Retinal pigment epithelial cell (primary cell): ENCODE data around the gene MRGPRX3.

Experiments used
- DNase-seq: peaks from one replicate; pipeline ENCODE4 v3.0.0-alpha.2; 2010; ENCODE audit warnings: low read depth
- H3K4me3 ChIP-seq: 2 replicates; pipeline ENCODE4 v1.5.1; 2011; ENCODE audit warnings: mild to moderate bottlenecking, low read length, control low read depth, moderate library complexity
- TF ChIP-seq, protein P1 (sequence below): conservative IDR thresholded peaks from 2 replicates; pipeline ENCODE4 v1.5.1; 2011; ENCODE audit warnings: low read depth, low read length, control low read depth, inconsistent platforms

MRGPRX3 gene

DNA sequence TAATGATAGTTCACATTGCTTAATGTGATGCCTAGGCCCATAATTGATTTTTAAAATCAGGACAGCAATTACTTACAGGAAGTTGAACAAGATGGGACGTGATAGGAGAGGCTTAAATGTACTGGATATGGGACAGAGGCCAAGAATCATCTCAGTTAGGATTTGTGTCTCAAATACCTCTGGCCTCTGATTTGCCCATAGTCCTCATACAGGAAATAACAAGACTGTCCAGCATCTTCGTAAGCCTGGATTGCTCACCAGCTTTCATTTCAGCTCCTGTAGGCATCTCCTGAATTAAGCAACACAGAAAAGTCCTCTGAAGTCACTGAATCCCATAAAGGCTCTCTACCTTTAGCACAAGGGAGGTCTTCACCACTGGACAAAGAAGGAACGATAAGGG lies at the start of gene MRGPRX3:
Gene MRGPRX3, plus strand, starts transcription at position 231 of the 400 bp plus-strand sequence. CDS start 4,632 bp downstream, outside the sequence.
- H3K4me3 ChIP-seq: no peak within 1 kb of the TSS
- DNase-seq: no peak
- TF ChIP-seq, protein P1, sequence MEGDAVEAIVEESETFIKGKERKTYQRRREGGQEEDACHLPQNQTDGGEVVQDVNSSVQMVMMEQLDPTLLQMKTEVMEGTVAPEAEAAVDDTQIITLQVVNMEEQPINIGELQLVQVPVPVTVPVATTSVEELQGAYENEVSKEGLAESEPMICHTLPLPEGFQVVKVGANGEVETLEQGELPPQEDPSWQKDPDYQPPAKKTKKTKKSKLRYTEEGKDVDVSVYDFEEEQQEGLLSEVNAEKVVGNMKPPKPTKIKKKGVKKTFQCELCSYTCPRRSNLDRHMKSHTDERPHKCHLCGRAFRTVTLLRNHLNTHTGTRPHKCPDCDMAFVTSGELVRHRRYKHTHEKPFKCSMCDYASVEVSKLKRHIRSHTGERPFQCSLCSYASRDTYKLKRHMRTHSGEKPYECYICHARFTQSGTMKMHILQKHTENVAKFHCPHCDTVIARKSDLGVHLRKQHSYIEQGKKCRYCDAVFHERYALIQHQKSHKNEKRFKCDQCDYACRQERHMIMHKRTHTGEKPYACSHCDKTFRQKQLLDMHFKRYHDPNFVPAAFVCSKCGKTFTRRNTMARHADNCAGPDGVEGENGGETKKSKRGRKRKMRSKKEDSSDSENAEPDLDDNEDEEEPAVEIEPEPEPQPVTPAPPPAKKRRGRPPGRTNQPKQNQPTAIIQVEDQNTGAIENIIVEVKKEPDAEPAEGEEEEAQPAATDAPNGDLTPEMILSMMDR: no peak

DNA sequence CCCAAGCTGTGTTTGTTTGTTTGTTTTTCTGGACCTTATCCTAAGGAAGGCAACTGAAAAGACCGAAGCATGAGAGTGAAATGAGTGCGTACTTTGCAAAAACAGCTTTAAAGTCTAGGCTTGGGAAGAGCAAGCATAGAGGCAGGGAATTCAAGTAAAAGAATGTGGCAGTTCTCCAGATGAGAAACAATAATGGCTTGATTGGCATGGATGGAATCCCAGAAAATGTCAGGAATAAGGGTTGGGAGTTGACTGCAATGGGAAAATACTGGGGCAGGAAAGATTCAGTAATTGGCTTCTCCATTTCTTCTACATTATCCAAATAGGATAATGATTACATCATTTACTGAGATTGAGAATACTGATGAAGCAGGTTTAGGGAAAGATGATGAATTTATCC lies 44.0 kb upstream of the MRGPRX3 start:
- DNase-seq: no peak
- TF ChIP-seq, protein P1: no peak
- no peak overlapping the region for H3K4me3 ChIP-seq

DNA sequence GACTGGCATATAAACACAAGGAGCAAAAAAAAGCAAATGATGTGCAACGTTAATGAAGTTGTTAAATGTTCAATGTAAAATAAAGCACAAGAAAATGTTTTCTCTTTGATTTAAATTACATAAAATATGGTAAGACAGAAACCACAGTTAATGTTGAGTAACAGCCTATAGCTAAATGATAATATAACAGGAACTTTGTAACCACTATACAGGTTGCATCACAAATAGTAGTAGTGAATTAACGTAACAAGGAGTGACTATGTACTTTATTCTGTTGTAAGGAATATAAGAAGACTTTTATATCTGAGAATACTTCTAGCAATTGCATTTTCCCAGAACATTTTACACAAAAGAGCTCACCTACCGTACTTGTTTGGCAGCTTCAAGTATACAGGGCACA lies 43.4 kb upstream of the MRGPRX3 start:
- TF ChIP-seq, protein P1: no peak
- no peak overlapping the region for H3K4me3 ChIP-seq
- DNase-seq: no peak

- H3K4me3 ChIP-seq: no peak overlapping the region
- DNase-seq: no peak
- TF ChIP-seq, protein P1: no peak
Measured at GRCh38 chr11:18091731-18092130, 40.6 kb upstream of the MRGPRX3 start.

DNA sequence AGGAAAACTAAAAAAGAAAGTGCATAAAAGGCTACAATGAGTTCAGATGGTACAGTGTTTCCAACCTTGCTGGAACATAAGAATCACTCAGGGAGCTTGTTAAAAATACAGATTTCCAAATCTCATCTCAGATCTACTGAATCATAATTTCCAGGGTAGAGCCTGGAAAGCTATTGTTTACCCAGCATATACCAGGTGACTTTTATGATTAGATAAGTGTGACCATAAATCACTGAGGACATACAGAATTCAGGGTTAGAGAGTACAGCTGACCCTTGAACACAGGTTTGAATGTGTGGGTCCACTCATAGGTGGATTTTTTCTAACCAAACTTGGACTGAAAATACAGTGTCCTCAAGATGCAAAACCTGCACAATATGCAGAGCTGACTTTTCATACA lies 38.4 kb upstream of the MRGPRX3 start:
- no peak for DNase-seq
- TF ChIP-seq, protein P1: no peak
- H3K4me3 ChIP-seq: no peak overlapping the region

DNA sequence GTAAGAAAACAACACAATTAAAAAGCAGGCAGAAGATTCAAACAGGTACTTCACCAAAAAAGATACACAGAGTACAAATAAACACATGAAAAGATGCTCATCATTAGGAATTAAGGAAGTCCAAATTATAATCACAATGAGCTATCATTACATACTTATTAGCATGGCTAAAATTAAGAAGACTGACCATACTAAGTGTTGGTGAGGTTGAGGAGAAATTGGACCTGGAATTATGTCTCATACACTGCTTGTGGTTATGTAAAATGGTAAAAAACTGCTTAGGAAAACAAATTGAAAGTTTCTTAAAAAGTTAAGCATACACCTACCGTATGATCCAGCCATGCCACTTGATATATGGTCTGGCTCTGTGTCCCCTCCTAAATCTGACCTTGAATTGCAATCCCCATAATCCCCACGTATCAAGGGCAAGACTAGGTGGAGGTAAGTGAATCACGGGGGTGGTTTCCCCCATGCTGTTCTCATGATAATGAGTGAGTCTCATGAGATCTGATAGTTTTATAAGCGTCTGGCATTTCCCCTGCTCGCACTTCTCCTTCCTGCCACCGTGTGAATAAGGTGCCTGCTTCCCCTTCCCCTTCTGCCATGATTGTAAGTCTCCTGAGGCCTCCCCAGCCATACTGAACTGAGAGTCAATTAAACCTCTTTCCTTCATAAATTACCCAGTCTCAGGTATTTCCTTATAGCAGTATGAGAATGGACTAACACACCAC lies 31.3 kb upstream of the MRGPRX3 start:
- H3K4me3 ChIP-seq: no peak overlapping the region
- TF ChIP-seq, protein P1: no peak
- no peak for DNase-seq
